ENCODE measurements around the gene MAP3K2.

The MAP3K2 gene

DNA sequence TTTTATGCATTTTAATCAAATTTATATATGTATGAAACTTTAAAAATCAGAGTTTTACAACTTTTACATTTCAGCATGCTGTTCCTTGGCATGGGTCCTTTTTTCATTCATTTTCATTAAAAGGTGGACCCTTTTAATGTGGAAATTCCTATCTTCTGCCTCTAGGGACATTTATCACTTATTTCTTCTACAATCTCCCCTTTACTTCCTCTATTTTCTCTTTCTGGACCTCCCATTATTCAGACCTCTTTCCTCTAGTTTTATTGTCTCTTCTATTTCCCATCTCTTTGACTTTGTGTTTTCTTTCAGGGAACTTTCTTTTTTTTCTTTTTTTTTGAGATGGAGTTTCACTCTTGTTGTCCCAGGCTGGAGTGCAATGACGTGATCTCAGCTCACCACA is 36.1 kb upstream of the MAP3K2 start:
- H3K9me3 Mint-ChIP-seq = no peaks in the 10 kb centered on the region
- no peaks in the 10 kb centered on the region for H3K36me3 Mint-ChIP-seq (ENCODE audit: low read depth)
- H3K27me3 Mint-ChIP-seq = peaks cover 43% of the 10 kb centered on the region
- H3K27ac Mint-ChIP-seq = peak overlapping the region; percentile 3
- ATAC-seq (no peak), DNase-seq (no peak)
- peaks cover 9% of the 10 kb centered on the region for H3K4me1 Mint-ChIP-seq
- H3K4me3 Mint-ChIP-seq = peak overlapping the region; percentile 52

DNA sequence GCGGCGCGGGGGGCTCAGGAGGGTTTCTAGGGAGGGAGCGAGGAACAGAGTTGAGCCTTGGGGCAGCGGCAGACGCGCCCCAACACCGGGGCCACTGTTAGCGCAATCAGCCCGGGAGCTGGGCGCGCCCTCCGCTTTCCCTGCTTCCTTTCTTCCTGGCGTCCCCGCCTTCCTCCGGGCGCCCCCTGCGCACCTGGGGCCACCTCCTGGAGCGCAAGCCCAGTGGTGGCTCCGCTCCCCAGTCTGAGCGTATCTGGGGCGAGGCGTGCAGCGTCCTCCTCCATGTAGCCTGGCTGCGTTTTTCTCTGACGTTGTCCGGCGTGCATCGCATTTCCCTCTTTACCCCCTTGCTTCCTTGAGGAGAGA is 35.7 kb upstream of the MAP3K2 start:
- Mint-ChIP-seq H3K27me3 (peaks cover 43% of the 10 kb centered on the region), H3K36me3 (ENCODE audit: low read depth) (no peaks in the 10 kb centered on the region), H3K9me3 (no peaks in the 10 kb centered on the region), H3K4me1 (peaks cover 9% of the 10 kb centered on the region), H3K27ac (no peak overlapping the region), H3K4me3 (peak overlapping the region; percentile 52)
- DNase-seq (no peak), ATAC-seq (peak; percentile 9)

- H3K9me3 Mint-ChIP-seq = no peaks in the 10 kb centered on the region
- no peak for DNase-seq
- peak; percentile 37 for ATAC-seq
- H3K4me3 Mint-ChIP-seq = no peak overlapping the region
- H3K27me3 Mint-ChIP-seq = peaks cover 43% of the 10 kb centered on the region
- H3K4me1 Mint-ChIP-seq = peaks cover 10% of the 10 kb centered on the region
- no peaks in the 10 kb centered on the region for H3K36me3 Mint-ChIP-seq (ENCODE audit: low read depth)
- H3K27ac Mint-ChIP-seq = no peak overlapping the region
These were observed 35.0 kb upstream of the MAP3K2 start for GRCh38 chr2:127422559-127423477.

DNA sequence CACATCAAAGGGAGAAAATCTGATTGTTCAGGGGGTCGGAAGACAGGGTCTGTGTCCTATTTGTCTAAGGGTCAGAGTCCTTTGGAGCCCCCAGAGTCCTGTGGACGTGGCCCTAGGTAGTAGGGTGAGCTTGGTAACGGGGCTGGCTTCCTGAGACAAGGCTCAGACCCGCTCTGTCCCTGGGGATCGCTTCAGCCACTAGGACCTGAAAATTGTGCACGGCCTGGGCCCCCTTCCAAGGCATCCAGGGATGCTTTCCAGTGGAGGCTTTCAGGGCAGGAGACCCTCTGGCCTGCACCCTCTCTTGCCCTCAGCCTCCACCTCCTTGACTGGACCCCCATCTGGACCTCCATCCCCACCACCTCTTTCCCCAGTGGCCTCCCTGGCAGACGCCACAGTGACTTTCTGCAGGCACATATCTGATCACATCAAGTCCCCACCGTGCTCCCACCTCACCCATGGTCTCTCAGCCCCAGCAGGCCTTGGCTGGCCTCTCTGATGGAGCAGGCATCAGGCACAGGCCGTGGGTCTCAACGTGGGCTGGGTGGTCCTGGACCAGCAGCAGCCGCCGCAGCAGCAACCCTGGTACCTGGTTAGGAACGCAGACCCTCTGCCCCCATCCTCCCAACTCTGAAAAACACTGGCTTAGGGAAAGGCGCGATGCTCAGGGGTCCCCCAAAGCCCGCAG is 34.2 kb upstream of the MAP3K2 start:
- Mint-ChIP-seq H3K27me3 (peaks cover 43% of the 10 kb centered on the region), H3K9me3 (no peaks in the 10 kb centered on the region), H3K27ac (no peak overlapping the region), H3K36me3 (ENCODE audit: low read depth) (no peaks in the 10 kb centered on the region), H3K4me3 (no peak overlapping the region), H3K4me1 (peaks cover 14% of the 10 kb centered on the region)
- ATAC-seq = no peak
- DNase-seq = no peak

DNA sequence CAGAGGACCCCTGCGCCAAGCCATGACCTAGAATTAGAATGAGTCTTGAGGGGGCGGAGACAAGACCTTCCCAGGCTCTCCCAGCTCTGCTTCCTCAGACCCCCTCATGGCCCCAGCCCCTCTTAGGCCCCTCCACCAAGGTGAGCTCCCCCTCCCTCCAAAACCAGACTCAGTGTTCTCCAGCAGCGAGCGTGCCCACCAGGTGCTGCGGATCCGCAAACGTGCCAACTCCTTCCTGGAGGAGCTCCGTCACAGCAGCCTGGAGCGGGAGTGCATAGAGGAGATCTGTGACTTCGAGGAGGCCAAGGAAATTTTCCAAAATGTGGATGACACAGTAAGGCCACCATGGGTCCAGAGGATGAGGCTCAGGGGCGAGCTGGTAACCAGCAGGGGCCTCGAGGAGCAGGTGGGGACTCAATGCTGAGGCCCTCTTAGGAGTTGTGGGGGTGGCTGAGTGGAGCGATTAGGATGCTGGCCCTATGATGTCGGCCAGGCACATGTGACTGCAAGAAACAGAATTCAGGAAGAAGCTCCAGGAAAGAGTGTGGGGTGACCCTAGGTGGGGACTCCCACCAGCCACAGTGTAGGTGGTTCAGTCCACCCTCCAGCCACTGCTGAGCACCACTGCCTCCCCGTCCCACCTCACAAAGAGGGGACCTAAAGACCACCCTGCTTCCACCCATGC is 33.5 kb upstream of the MAP3K2 start:
- ATAC-seq = no peak
- Mint-ChIP-seq H3K36me3 (ENCODE audit: low read depth) (no peaks in the 10 kb centered on the region), H3K9me3 (no peaks in the 10 kb centered on the region), H3K27me3 (peaks cover 43% of the 10 kb centered on the region), H3K27ac (no peak overlapping the region), H3K4me3 (no peak overlapping the region), H3K4me1 (peaks cover 21% of the 10 kb centered on the region)
- DNase-seq = no peak

DNA sequence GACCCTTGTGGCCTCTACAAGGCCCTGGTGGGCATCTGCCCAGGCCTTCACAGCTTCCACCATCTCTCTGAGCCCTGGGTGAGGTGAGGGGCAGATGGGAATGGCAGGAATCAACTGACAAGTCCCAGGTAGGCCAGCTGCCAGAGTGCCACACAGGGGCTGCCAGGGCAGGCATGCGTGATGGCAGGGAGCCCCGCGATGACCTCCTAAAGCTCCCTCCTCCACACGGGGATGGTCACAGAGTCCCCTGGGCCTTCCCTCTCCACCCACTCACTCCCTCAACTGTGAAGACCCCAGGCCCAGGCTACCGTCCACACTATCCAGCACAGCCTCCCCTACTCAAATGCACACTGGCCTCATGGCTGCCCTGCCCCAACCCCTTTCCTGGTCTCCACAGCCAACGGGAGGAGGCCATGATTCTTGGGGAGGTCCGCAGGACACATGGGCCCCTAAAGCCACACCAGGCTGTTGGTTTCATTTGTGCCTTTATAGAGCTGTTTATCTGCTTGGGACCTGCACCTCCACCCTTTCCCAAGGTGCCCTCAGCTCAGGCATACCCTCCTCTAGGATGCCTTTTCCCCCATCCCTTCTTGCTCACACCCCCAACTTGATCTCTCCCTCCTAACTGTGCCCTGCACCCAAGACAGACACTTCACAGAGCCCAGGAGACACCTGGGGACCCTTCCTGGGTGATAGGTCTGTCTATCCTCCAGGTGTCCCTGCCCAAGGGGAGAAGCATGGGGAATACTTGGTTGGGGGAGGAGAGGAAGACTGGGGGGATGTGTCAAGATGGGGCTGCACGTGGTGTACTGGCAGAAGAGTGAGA is 32.5 kb upstream of the MAP3K2 start:
- no peaks in the 10 kb centered on the region for H3K9me3 Mint-ChIP-seq
- H3K4me1 Mint-ChIP-seq = peaks cover 29% of the 10 kb centered on the region
- DNase-seq (no peak), ATAC-seq (no peak)
- H3K27ac Mint-ChIP-seq = no peak overlapping the region
- peaks cover 37% of the 10 kb centered on the region for H3K27me3 Mint-ChIP-seq
- no peaks in the 10 kb centered on the region for H3K36me3 Mint-ChIP-seq (ENCODE audit: low read depth)
- H3K4me3 Mint-ChIP-seq = no peak overlapping the region

GRCh38 chr2:127419448-127420038 is 31.8 kb upstream of the MAP3K2 start:
- Mint-ChIP-seq H3K27ac (no peak overlapping the region), H3K4me1 (peaks cover 29% of the 10 kb centered on the region), H3K27me3 (peaks cover 32% of the 10 kb centered on the region)

GRCh38 chr2:127419112-127419430 is 31.3 kb upstream of the MAP3K2 start:
- DNase-seq = no peak
- Mint-ChIP-seq H3K4me1 (peaks cover 31% of the 10 kb centered on the region), H3K9me3 (no peaks in the 10 kb centered on the region), H3K4me3 (no peak overlapping the region), H3K27ac (no peak overlapping the region), H3K36me3 (ENCODE audit: low read depth) (no peaks in the 10 kb centered on the region), H3K27me3 (peaks cover 30% of the 10 kb centered on the region)
- ATAC-seq = no peak

More at GRCh38 chr2:127419448-127420038, 31.8 kb upstream of the MAP3K2 start:
- no peaks in the 10 kb centered on the region for H3K9me3 Mint-ChIP-seq
- no peaks in the 10 kb centered on the region for H3K36me3 Mint-ChIP-seq (ENCODE audit: low read depth)
- H3K4me3 Mint-ChIP-seq = no peak overlapping the region
- ATAC-seq (no peak), DNase-seq (no peak)

- Mint-ChIP-seq H3K9me3 (no peaks in the 10 kb centered on the region), H3K4me1 (peaks cover 31% of the 10 kb centered on the region), H3K36me3 (ENCODE audit: low read depth) (no peaks in the 10 kb centered on the region), H3K4me3 (peak within 1 kb of the TSS; percentile 9), H3K27me3 (peaks cover 25% of the 10 kb centered on the region), H3K27ac (no peak within 1 kb of the TSS)
- ATAC-seq (no peak), DNase-seq (no peak)
These were observed 30.7 kb upstream of the MAP3K2 start, which contains the start of gene PROC for GRCh38 chr2:127418300-127419111. Gene PROC, plus strand, starts transcription at chr2:127418427. Its CDS starts 1,516 bp downstream, at chr2:127419943.

DNA sequence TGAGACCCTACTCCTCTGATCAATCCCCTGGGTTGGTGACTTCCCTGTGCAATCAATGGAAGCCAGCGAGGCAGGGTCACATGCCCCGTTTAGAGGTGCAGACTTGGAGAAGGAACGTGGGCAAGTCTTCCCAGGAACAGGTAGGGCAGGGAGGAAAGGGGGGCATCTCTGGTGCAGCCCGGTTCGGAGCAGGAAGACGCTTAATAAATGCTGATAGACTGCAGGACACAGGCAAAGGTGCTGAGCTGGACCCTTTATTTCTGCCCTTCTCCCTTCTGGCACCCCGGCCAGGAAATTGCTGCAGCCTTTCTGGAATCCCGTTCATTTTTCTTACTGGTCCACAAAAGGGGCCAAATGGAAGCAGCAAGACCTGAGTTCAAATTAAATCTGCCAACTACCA is 29.6 kb upstream of the MAP3K2 start:
- ATAC-seq = no peak
- peaks cover 30% of the 10 kb centered on the region for H3K4me1 Mint-ChIP-seq
- H3K27ac Mint-ChIP-seq = no peak overlapping the region
- peaks cover 3% of the 10 kb centered on the region for H3K9me3 Mint-ChIP-seq
- peaks cover 22% of the 10 kb centered on the region for H3K27me3 Mint-ChIP-seq
- no peak for DNase-seq
- peak overlapping the region; percentile 9 for H3K4me3 Mint-ChIP-seq
- H3K36me3 Mint-ChIP-seq (ENCODE audit: low read depth) = no peaks in the 10 kb centered on the region

- peaks cover 14% of the 10 kb centered on the region for H3K27me3 Mint-ChIP-seq
- DNase-seq (no peak), ATAC-seq (no peak)
- H3K9me3 Mint-ChIP-seq = peaks cover 3% of the 10 kb centered on the region
- peak overlapping the region; percentile 23 for H3K27ac Mint-ChIP-seq
- peak overlapping the region; percentile 45 for H3K4me3 Mint-ChIP-seq
- H3K4me1 Mint-ChIP-seq = peaks cover 39% of the 10 kb centered on the region
- H3K36me3 Mint-ChIP-seq (ENCODE audit: low read depth) = no peaks in the 10 kb centered on the region
These were observed 28.8 kb upstream of the MAP3K2 start for GRCh38 chr2:127416506-127417001.

GRCh38 chr2:127415593-127416505 is 28.1 kb upstream of the MAP3K2 start:
- ATAC-seq (peak; percentile 95), DNase-seq (peak; percentile 88)
- Mint-ChIP-seq H3K27me3 (peaks cover 8% of the 10 kb centered on the region), H3K36me3 (ENCODE audit: low read depth) (no peaks in the 10 kb centered on the region), H3K9me3 (peaks cover 3% of the 10 kb centered on the region), H3K4me3 (peak overlapping the region; percentile 45), H3K4me1 (peaks cover 46% of the 10 kb centered on the region), H3K27ac (no peak overlapping the region)
